COLO668 (cell line): ENCODE data around the gene GAPDH.
"Not testable (repeated sequence)": the region's sequence is repeated elsewhere in the genome, so short reads cannot be mapped to it uniquely, and the experiment has no call there.

Experiments used
- DNase-seq: peaks from one replicate; lab custom pipeline; 2025; ENCODE audit not compliant: unreplicated experiment; lab: John Stamatoyannopoulos, UW

The GAPDH gene

GRCh38 chr12:6533923-6534694 is at the start of gene GAPDH:
GAPDH (plus strand) TSS chr12:6534517; CDS start chr12:6534833, 316 bp downstream.
- DNase-seq: peak; percentile 92

- DNase-seq: no peak
Observed at GRCh38 chr12:6488240-6488639, 46.1 kb upstream of the GAPDH start.

- DNase-seq: no peak
Observed at GRCh38 chr12:6489449-6489848, 44.9 kb upstream of the GAPDH start.

- DNase-seq: not testable (repeated sequence)
Observed at GRCh38 chr12:6490673-6491072, 43.6 kb upstream of the GAPDH start.

GRCh38 chr12:6492838-6493496 is 41.4 kb upstream of the GAPDH start, which contains the start of gene MRPL51:
MRPL51 (minus strand) TSS chr12:6493262; CDS start chr12:6493136, 126 bp downstream.
- DNase-seq: peak; percentile 94

- peak; percentile 93 for DNase-seq
Observed at GRCh38 chr12:6493497-6494257, 40.6 kb upstream of the GAPDH start, which contains the start of gene NCAPD2. NCAPD2 (plus strand) TSS chr12:6494102; CDS start chr12:6495099, 997 bp downstream.

- DNase-seq: peak; percentile 0
Observed at GRCh38 chr12:6494258-6494743, 40.0 kb upstream of the GAPDH start.

GRCh38 chr12:6494968-6495367 is 39.3 kb upstream of the GAPDH start:
- no peak for DNase-seq

GRCh38 chr12:6497291-6497690 is 37.0 kb upstream of the GAPDH start:
- not testable (repeated sequence) for DNase-seq

- DNase-seq: no peak
Observed at GRCh38 chr12:6500466-6500865, 33.9 kb upstream of the GAPDH start.

GRCh38 chr12:6507102-6507998 is 27.0 kb upstream of the GAPDH start:
- DNase-seq: no peak

- DNase-seq: no peak
Observed at GRCh38 chr12:6508087-6508486, 26.2 kb upstream of the GAPDH start.

GRCh38 chr12:6520186-6520585 is 14.1 kb upstream of the GAPDH start:
- DNase-seq: no peak

- no peak for DNase-seq
Observed at GRCh38 chr12:6522193-6522592, 12.1 kb upstream of the GAPDH start.

GRCh38 chr12:6523708-6524107 is 10.6 kb upstream of the GAPDH start:
- no peak for DNase-seq

- DNase-seq: no peak
Observed at GRCh38 chr12:6524648-6525047, 9.7 kb upstream of the GAPDH start.

- DNase-seq: no peak
Observed at GRCh38 chr12:6526201-6526600, 8.1 kb upstream of the GAPDH start.

GRCh38 chr12:6526766-6527525 is 7.4 kb upstream of the GAPDH start:
- no peak for DNase-seq

- DNase-seq: no peak
Observed at GRCh38 chr12:6527711-6528110, 6.6 kb upstream of the GAPDH start.
